GM10266 (cell line): Measurements from ENCODE around the gene TFF2.

Experiments used
- DNase-seq: peaks from one replicate; pipeline ENCODE4 v3.0.0; 2012; ENCODE audit errors: extremely low spot score
- CTCF ChIP-seq: IDR thresholded peaks from 2 replicates; pipeline ENCODE4 v1.5.1; 2012; ENCODE audit warnings: mild to moderate bottlenecking, low read depth; ENCODE audit not compliant: control insufficient read depth, insufficient read depth; ENCODE audit errors: missing control alignments

The TFF2 gene

GRCh38 chr21:42302794-42303193 lies 48.0 kb downstream of the TFF2 start:
- no peak for DNase-seq
- TF ChIP-seq CTCF, result no peak

GRCh38 chr21:42302076-42302650 lies 48.6 kb downstream of the TFF2 start:
- no peak for DNase-seq
- TF ChIP-seq CTCF, result no peak

GRCh38 chr21:42301371-42302075 lies 49.3 kb downstream of the TFF2 start:
- no peak for TF ChIP-seq CTCF
- no peak for DNase-seq

- DNase-seq, result no peak
- no peak for TF ChIP-seq CTCF
Observed at GRCh38 chr21:42300956-42301355, 49.8 kb downstream of the TFF2 start.

- no peak for DNase-seq
- TF ChIP-seq CTCF, result no peak
Observed at GRCh38 chr21:42300045-42300583, 50.7 kb downstream of the TFF2 start.

- no peak for DNase-seq
Observed at GRCh38 chr21:42299324-42300044, 51.3 kb downstream of the TFF2 start.

More at GRCh38 chr21:42299324-42300044, 51.3 kb downstream of the TFF2 start:
- TF ChIP-seq CTCF, result no peak
